ENCODE data around the gene XBP1. TPM values are rescaled to one million over a fixed set of nuclear protein-coding genes. Genes with fewer than 3 reads are reported as not detected.

The XBP1 gene
- polyA plus RNA-seq, 1 experiment: 205 TPM

- CTCF ChIA-PET: interaction anchor here (1.6 to 2.1 kb wide), 2 partner anchors 27 to 202 kb away, joined by 3 to 7 read pairs; no protein-coding TSS in a partner anchor
- no peak overlapping the region for H3K4me3 ChIP-seq (ENCODE audit: low read depth, low read length)
- POLR2A ChIA-PET: no interaction called here
These were observed 2.3 kb upstream of the XBP1 start for GRCh38 chr22:28802595-28803123.

DNA sequence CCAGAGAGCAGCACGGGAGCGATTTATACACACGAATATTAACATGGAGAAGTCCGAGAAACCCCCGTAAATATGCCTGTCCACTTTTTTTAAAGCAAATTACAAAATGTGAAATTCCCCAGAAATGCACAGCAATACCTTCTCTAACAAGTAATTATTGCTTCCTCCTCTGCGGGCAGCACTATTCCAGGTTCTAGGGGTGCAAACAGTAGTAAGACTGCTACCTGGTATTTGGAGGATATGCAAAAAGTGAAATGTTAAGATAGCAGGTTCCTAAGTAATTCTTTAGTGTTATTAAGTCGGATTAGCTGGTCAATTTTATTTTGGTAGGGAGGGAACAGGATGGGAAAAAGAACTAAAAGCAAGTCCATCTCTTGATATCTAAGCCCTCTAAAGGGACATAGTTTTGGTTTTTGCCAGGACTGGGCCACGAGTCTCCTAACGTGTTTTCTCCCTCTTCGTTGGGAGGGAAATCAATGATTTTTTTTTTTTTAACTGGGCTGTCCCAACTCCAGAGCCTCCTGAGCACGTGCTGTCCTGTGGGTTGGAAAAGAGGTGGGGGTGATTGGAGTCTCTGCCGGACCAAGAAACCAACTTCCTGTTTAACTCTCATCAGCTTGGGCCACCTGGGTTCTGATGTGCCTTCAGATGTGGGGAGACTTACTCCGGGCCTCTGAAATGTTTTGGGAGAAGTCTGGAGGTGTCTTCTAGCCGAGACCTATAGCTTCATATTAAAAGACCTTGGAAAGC, 1.7 kb upstream of the XBP1 start:
- no peak overlapping the region for H3K4me3 ChIP-seq (ENCODE audit: low read depth, low read length)

More at GRCh38 chr22:28802595-28803123, 2.3 kb upstream of the XBP1 start:
- Histone ChIP-seq H3K27ac (ENCODE audit: low read depth, low read length) (no peak overlapping the region), H3K27me3 (ENCODE audit: control insufficient read depth, insufficient read depth, low read length) (no peaks in the 10 kb centered on the region), H3K9me3 (ENCODE audit: control insufficient read depth, insufficient read depth, low read length) (no peaks in the 10 kb centered on the region; the same call in 1 of the 2 replicates)
- DNase-seq (ENCODE audit: low read depth, low spot score): no peak
- TF ChIP-seq CTCF (IDR thresholded peaks at IDR 0.05; ENCODE audit: low read depth, low read length): no peak

GRCh38 chr22:28799606-28800307, 612 bp downstream of the XBP1 start:
- Histone ChIP-seq H3K9me3 (ENCODE audit: control insufficient read depth, insufficient read depth, low read length) (no peaks in the 10 kb centered on the region; the same call in 1 of the 2 replicates), H3K27ac (ENCODE audit: low read depth, low read length) (peak overlapping the region; percentile 100), H3K27me3 (ENCODE audit: control insufficient read depth, insufficient read depth, low read length) (no peaks in the 10 kb centered on the region), H3K4me3 (ENCODE audit: low read depth, low read length) (peak overlapping the region; percentile 73)
- no peak for TF ChIP-seq CTCF (IDR thresholded peaks at IDR 0.05; ENCODE audit: low read depth, low read length)
- ChIA-PET POLR2A (interaction anchor here (0.5 to 2.8 kb wide), 17 partner anchors 8 to 881 kb away, joined by 3 to 11 read pairs (median 5); partner anchors contain the start of genes CCDC117, PITPNB and TTC28), CTCF (interaction anchor here (1.5 kb wide), 1 partner anchor 241 kb away, joined by 4 read pairs; no protein-coding TSS in a partner anchor)
- peak; percentile 10 for DNase-seq (ENCODE audit: low read depth, low spot score)

More for the DNA sequence above, 1.7 kb upstream of the XBP1 start:
- no peak overlapping the region for H3K27ac ChIP-seq (ENCODE audit: low read depth, low read length)
- CTCF ChIA-PET: interaction anchor here (1.6 to 2.1 kb wide), 2 partner anchors 27 to 201 kb away, joined by 3 to 7 read pairs; no protein-coding TSS in a partner anchor
- DNase-seq (ENCODE audit: low read depth, low spot score): no peak
- no peaks in the 10 kb centered on the region; the same call in 1 of the 2 replicates for H3K9me3 ChIP-seq (ENCODE audit: control insufficient read depth, insufficient read depth, low read length)
- no peak for TF ChIP-seq CTCF (IDR thresholded peaks at IDR 0.05; ENCODE audit: low read depth, low read length)
- POLR2A ChIA-PET: interaction anchor here (2.8 kb wide), 1 partner anchor 202 kb away, joined by 11 read pairs; no protein-coding TSS in a partner anchor
- H3K27me3 ChIP-seq (ENCODE audit: control insufficient read depth, insufficient read depth, low read length): no peaks in the 10 kb centered on the region

DNA sequence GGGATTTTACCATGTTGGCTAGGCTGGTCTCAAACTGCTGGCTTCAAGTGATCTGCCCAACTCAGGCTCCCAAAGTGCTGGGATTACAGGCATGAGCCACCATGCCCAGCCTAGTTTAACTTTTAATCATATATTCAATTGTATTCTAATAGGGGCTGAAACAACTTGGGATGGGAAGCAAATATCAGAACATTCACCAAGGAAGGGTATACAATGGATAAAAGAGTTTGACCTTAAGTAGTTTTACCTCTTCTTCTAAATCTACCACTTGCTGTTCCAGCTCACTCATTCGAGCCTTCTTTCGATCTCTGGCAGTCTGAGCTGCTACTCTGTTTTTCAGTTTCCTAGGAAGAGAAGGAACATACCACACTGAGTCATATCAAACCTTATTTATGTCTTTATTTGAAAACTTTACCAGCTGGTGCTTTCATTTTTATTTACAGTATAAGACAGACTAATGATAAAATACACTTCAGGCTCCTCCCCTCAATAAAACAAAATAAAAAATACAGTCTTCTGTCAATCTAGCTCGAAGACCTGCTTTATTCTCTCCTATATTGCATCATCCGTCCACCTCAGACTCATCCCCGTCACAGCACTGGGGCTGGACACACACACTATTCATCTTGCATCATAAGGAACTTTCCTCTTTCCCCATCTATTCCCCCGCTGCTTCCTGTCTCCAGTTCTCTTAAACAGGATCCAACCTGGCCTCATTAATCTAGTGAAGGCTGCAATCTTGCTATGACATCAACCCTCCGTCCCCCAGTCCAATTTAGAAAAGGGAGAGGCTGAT, 1.4 kb downstream of the XBP1 start:
- Histone ChIP-seq H3K27ac (ENCODE audit: low read depth, low read length) (peak overlapping the region; percentile 100), H3K4me3 (ENCODE audit: low read depth, low read length) (peak overlapping the region; percentile 73), H3K9me3 (ENCODE audit: control insufficient read depth, insufficient read depth, low read length) (no peaks in the 10 kb centered on the region; the same call in 1 of the 2 replicates), H3K27me3 (ENCODE audit: control insufficient read depth, insufficient read depth, low read length) (no peaks in the 10 kb centered on the region)
- no peak for TF ChIP-seq CTCF (IDR thresholded peaks at IDR 0.05; ENCODE audit: low read depth, low read length)
- peak; percentile 83 for DNase-seq (ENCODE audit: low read depth, low spot score)
- POLR2A ChIA-PET: interaction anchor here (0.5 to 2.8 kb wide), 16 partner anchors 9 to 910 kb away, joined by 3 to 18 read pairs (median 8); partner anchors contain the start of gene CCDC117
- CTCF ChIA-PET: interaction anchor here (1.5 to 1.6 kb wide), 2 partner anchors 30 to 242 kb away, joined by 4 to 6 read pairs; no protein-coding TSS in a partner anchor

All from AG04450 (cell line).